ENCODE results near the gene TPD52L3.

TPD52L3 gene

DNA sequence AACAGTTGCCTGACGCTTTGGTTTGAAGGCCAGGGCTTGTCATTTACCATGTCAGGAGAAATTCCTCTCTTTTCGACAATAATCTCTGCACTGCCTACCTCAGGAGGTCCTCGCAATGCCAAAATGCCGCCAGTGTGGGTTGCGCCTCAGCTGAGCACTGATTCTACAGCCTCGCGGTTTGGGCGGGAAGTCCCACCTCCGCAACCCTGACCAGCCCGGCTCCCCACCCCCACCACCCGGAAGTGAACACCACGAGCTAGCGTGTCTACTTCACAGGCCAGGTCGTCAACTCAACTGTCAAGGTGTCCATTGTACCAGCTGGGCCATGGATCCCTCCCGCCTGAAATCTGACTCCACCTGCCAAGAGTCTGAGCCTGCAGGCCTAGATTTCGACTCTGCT is at the start of gene TPD52L3:
Gene TPD52L3, plus strand, starts transcription at position 273 of the 400 bp plus-strand sequence. CDS start 221 bp downstream, outside the sequence.
- TF ChIP-seq POU6F1 (CRISPR knock-in tag; IDR thresholded peaks at IDR 0.05; ENCODE audit: borderline replicate concordance, low read depth) (no peak), OSR1 (CRISPR knock-in tag; IDR thresholded peaks at IDR 0.05) (no peak), RARB (CRISPR knock-in tag; IDR thresholded peaks at IDR 0.05) (no peak), ISL1 (CRISPR knock-in tag; IDR thresholded peaks at IDR 0.05) (no peak), ZNF70 (CRISPR knock-in tag; IDR thresholded peaks at IDR 0.05) (no peak), TOX (CRISPR knock-in tag; IDR thresholded peaks at IDR 0.05; ENCODE audit: borderline replicate concordance) (no peak), SNAI2 (CRISPR knock-in tag; IDR thresholded peaks at IDR 0.05) (no peak), ARNTL (CRISPR knock-in tag; IDR thresholded peaks at IDR 0.05; ENCODE audit: borderline replicate concordance, low read depth) (no peak), TCF4 (CRISPR knock-in tag; IDR thresholded peaks at IDR 0.05; ENCODE audit: borderline replicate concordance) (no peak), ZC3H10 (CRISPR knock-in tag; IDR thresholded peaks at IDR 0.05) (no peak), ZFP30 (CRISPR knock-in tag; IDR thresholded peaks at IDR 0.05) (no peak), GLIS3 (CRISPR knock-in tag; IDR thresholded peaks at IDR 0.05) (no peak)
- TF ChIP-seq, protein P1, sequence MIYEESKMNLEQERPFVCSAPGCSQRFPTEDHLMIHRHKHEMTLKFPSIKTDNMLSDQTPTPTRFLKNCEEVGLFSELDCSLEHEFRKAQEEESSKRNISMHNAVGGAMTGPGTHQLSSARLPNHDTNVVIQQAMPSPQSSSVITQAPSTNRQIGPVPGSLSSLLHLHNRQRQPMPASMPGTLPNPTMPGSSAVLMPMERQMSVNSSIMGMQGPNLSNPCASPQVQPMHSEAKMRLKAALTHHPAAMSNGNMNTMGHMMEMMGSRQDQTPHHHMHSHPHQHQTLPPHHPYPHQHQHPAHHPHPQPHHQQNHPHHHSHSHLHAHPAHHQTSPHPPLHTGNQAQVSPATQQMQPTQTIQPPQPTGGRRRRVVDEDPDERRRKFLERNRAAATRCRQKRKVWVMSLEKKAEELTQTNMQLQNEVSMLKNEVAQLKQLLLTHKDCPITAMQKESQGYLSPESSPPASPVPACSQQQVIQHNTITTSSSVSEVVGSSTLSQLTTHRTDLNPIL (CRISPR knock-in tag; IDR thresholded peaks at IDR 0.05; ENCODE audit: low read depth) = no peak
- no peak for ATAC-seq

GRCh38 chr9:6301858-6302257 is 26.3 kb upstream of the TPD52L3 start:
- no peak for TF ChIP-seq ZFP30 (CRISPR knock-in tag; IDR thresholded peaks at IDR 0.05)
- no peak for TF ChIP-seq OSR1 (CRISPR knock-in tag; IDR thresholded peaks at IDR 0.05)
- TF ChIP-seq, protein P2, sequence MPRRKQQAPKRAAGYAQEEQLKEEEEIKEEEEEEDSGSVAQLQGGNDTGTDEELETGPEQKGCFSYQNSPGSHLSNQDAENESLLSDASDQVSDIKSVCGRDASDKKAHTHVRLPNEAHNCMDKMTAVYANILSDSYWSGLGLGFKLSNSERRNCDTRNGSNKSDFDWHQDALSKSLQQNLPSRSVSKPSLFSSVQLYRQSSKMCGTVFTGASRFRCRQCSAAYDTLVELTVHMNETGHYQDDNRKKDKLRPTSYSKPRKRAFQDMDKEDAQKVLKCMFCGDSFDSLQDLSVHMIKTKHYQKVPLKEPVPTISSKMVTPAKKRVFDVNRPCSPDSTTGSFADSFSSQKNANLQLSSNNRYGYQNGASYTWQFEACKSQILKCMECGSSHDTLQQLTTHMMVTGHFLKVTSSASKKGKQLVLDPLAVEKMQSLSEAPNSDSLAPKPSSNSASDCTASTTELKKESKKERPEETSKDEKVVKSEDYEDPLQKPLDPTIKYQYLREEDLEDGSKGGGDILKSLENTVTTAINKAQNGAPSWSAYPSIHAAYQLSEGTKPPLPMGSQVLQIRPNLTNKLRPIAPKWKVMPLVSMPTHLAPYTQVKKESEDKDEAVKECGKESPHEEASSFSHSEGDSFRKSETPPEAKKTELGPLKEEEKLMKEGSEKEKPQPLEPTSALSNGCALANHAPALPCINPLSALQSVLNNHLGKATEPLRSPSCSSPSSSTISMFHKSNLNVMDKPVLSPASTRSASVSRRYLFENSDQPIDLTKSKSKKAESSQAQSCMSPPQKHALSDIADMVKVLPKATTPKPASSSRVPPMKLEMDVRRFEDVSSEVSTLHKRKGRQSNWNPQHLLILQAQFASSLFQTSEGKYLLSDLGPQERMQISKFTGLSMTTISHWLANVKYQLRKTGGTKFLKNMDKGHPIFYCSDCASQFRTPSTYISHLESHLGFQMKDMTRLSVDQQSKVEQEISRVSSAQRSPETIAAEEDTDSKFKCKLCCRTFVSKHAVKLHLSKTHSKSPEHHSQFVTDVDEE (CRISPR knock-in tag; IDR thresholded peaks at IDR 0.05) = no peak
- TF ChIP-seq ZNF565 (CRISPR knock-in tag; conservative IDR thresholded peaks at IDR 0.05; ENCODE audit: low read depth) = no peak
- no peak for TF ChIP-seq SNAI2 (CRISPR knock-in tag; IDR thresholded peaks at IDR 0.05)
- TF ChIP-seq CSDC2 (CRISPR knock-in tag; IDR thresholded peaks at IDR 0.05) = no peak
- no peak for TF ChIP-seq GLIS3 (CRISPR knock-in tag; IDR thresholded peaks at IDR 0.05)
- ATAC-seq = no peak

DNA sequence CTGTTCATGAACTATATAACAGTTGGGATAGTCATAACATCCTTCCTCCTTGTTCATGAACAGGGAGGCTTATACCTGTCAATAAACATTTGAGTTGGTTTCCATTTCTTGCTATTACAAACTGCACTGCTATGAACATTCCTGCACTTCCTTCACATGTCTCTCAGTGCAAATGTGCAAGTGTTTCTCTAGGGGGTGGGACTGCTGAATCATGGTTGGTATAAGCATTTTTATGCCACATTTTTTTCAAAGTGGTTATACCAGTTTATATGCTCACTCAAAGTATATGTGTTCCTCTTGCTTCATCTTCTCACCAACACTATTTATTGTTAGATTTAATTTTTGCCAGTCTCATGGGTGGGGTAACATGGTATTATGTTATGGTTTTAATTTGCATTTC is 25.8 kb upstream of the TPD52L3 start:
- no peak for ATAC-seq
- TF ChIP-seq SNAI2 (CRISPR knock-in tag; IDR thresholded peaks at IDR 0.05) = no peak

GRCh38 chr9:6304232-6304631 is 23.9 kb upstream of the TPD52L3 start:
- TF ChIP-seq ESRRG (CRISPR knock-in tag; IDR thresholded peaks at IDR 0.05) (no peak), ISL1 (CRISPR knock-in tag; IDR thresholded peaks at IDR 0.05) (no peak), CSDC2 (CRISPR knock-in tag; IDR thresholded peaks at IDR 0.05) (no peak), ZNF8 (CRISPR knock-in tag; IDR thresholded peaks at IDR 0.05) (no peak), GLIS3 (CRISPR knock-in tag; IDR thresholded peaks at IDR 0.05) (no peak), ZC3H10 (CRISPR knock-in tag; IDR thresholded peaks at IDR 0.05) (no peak)
- TF ChIP-seq, protein P1 (CRISPR knock-in tag; IDR thresholded peaks at IDR 0.05; ENCODE audit: low read depth) = no peak
- TF ChIP-seq, protein P3, sequence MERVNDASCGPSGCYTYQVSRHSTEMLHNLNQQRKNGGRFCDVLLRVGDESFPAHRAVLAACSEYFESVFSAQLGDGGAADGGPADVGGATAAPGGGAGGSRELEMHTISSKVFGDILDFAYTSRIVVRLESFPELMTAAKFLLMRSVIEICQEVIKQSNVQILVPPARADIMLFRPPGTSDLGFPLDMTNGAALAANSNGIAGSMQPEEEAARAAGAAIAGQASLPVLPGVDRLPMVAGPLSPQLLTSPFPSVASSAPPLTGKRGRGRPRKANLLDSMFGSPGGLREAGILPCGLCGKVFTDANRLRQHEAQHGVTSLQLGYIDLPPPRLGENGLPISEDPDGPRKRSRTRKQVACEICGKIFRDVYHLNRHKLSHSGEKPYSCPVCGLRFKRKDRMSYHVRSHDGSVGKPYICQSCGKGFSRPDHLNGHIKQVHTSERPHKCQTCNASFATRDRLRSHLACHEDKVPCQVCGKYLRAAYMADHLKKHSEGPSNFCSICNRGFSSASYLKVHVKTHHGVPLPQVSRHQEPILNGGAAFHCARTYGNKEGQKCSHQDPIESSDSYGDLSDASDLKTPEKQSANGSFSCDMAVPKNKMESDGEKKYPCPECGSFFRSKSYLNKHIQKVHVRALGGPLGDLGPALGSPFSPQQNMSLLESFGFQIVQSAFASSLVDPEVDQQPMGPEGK (CRISPR knock-in tag; IDR thresholded peaks at IDR 0.05; ENCODE audit: borderline replicate concordance) = no peak

More at GRCh38 chr9:6304232-6304631, 23.9 kb upstream of the TPD52L3 start:
- no peak for ATAC-seq

All from SK-N-SH treated with all-trans-retinoic acid at 6 μM for 48 hours (cell line).